Measurements from ENCODE around the gene DDX6.

DNA sequence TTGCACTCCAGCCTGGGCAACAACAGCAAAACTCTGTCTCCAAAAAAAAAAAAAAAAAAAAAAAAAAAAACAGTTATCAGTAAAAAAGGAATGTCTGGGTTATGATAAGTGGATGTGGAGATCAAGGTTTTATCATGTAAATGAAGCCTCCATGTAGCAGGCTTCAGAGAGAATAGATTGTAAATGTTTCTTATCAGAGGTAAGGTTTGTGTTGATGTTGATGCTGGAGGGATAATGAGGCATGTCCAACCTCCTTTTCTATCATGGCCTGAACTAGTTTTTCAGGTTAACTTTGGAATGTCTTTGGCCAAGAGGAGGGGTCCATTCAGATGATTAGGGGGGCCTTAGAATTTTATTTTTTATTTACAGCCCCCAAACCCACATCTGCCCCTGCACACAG, 76.1 kb downstream of the DDX6 start:
- TF ChIP-seq, protein P1, sequence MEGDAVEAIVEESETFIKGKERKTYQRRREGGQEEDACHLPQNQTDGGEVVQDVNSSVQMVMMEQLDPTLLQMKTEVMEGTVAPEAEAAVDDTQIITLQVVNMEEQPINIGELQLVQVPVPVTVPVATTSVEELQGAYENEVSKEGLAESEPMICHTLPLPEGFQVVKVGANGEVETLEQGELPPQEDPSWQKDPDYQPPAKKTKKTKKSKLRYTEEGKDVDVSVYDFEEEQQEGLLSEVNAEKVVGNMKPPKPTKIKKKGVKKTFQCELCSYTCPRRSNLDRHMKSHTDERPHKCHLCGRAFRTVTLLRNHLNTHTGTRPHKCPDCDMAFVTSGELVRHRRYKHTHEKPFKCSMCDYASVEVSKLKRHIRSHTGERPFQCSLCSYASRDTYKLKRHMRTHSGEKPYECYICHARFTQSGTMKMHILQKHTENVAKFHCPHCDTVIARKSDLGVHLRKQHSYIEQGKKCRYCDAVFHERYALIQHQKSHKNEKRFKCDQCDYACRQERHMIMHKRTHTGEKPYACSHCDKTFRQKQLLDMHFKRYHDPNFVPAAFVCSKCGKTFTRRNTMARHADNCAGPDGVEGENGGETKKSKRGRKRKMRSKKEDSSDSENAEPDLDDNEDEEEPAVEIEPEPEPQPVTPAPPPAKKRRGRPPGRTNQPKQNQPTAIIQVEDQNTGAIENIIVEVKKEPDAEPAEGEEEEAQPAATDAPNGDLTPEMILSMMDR (IDR thresholded peaks at IDR 0.05): no peak
- TF ChIP-seq POLR2A (IDR thresholded peaks at IDR 0.05): no peak

Data from uterus (tissue), 2 donors.